ENCODE results near the gene ZNF33A.
"Not testable (repeated sequence)": the region's sequence is repeated elsewhere in the genome, so short reads cannot be mapped to it uniquely, and the experiment has no call there.

Gene ZNF33A

DNA sequence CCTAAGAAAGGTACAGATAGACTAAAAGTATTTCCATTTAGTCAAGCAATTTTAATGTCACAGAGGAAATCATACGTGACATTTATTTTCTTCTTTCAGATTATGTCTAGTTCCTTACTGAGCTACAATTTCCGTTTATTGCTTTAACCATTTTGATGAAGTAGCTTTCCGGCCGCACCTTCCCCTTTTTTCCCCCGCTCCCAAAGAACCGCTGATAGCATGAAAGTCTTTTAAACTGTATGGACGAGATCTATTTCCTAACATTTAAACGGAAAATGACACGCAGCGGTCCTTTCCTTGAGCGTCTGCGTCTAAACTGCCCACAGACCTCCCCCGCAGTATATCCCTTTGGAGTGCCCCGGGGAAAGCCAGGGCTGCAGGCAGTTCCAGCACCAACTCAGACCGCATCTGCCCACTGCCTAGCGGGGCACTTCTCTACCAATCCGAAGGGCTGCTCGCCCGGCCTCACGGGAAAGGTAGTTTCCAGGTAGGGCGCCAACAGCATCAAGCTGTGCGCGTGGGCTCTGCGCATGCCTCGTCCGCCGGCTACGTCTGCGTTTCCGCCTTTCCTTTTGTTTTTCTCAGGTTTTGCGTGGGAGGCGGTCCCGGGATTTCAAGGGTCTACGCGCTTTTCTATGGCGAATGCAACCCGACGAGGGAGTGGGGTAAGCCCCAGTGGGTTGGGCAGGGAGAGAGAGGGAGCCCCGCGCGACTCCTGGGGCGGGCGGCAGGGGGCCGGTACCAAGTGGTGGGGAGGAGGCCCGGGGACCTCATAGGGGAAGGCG lies at the start of gene ZNF33A:
ZNF33A (plus strand) TSS at position 557 of the 785 bp plus-strand sequence. CDS start 1,667 bp downstream, outside the sequence.
- DNase-seq: peak; percentile 94

DNA sequence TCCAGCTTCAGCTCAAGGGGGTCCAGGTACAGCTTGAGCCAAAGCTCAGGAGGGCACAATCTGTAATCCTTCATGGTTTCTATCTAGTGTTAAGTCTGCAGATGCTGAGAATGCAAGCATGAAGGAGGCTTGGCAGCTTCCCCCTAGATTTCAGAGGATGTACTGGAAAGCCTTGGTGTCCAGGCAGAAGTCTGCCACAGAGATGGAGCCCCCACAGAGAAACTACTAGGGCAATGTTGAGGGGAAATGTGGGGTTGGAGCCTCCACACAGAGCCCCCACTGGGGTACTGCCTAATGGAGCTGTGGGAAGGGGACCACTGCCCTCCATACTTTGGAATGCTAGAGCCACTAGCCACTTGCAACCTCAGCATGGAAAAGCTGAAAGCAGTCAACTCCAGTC lies 45.5 kb upstream of the ZNF33A start:
- no peak for DNase-seq

DNA sequence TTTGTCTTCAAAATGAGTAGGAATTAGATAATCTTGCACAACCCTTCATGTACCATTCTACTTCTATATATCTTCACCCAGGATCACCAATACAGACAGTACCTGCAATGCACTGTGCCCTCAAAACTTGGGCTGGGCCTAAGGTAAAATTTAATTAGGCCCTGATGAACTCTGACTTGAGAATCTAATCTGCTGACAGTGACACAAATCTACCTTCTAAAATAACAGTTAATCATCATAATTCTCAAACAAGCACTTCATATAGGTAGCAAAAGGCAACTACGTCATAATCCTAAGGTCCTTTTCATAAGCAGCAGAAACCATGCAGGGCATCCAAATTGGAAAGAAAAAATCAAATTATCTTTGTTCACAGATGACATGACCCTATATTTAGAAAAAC lies 38.1 kb upstream of the ZNF33A start:
- no peak for DNase-seq

DNA sequence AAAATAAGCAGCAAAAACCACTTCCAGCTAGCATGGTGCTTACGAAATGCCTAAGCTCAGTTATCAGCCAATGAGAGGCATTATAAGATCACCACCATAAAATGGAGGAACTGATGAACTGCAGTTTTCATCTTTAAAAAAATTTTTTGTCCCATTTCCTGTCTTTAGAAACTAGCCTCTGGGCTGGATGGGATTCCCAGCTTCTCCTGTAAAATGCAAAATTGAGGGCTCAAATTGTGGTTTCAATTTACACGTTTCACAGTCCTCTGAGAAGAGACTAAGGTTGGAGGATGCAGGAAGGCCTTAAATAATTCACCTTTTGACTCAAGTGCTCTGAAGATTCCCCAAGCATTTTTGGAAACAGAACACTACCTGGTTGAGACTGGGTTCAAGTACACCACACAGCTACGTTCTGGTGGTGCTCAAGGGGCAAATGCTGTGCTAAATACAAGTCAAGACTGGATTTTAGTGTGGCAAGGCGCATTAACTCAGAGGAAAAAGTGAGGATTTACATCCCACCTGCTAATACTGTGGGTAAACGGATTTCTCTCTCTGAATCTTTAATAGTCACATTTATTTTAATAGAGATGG lies 35.0 kb upstream of the ZNF33A start:
- peak; percentile 53 for DNase-seq

DNA sequence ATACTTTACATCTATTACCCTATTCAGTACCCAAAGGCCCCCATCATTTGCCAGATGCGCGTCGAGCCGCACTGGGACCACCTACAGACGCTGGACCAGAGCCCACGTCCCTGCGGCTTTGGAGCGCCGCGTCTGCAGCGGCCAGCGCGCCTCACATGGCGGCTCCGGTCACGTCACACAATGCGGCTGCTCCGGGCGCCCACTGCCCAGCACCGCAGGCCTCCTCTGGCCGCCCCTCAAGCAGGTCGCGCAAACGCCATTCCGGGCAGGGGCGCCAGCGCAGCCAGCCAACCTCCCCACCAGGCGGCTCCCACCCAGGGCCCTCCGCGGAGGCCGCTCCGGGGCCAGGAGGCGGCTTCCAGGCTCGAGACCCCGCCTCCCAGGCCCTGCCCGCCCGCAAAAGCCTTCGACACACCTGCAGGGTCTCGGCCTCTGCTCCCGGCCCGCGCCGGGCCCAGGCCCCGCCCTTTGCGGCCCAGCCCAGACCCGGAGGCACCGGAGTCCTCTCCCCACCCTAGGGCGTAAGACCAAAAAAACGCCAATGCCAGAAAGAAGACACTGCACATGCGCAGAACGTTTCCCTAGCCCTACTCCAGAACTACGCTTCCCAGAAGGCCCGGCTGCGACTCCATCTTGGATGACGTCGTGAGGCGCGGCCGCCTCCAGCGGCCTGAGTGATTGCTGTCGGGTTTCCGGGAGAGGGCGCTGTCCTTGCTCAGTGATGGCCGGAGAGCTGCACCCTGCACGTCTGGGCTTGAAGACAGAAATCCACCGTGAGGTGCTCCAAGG lies 34.2 kb upstream of the ZNF33A start, which contains the start of gene ZNF25:
ZNF25 (minus strand) TSS at position 557 of the 789 bp plus-strand sequence. CDS start 4,925 bp downstream, outside the sequence.
- peak; percentile 99 for DNase-seq

DNA sequence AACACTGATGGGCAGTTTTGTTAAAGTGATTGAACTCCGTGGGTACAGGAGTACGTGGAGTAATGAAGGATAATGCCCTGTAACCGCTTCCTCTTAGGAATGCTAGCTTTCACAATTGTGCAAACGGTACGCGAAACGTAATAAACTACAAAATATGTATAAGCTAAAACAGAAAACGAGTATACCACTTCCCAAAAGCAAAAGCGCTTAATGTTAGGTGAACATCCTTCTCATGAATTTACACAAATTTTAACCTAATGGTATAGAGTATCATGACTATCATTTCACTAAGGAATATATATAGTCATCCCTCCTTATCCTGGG lies 33.6 kb upstream of the ZNF33A start:
- no peak for DNase-seq

DNA sequence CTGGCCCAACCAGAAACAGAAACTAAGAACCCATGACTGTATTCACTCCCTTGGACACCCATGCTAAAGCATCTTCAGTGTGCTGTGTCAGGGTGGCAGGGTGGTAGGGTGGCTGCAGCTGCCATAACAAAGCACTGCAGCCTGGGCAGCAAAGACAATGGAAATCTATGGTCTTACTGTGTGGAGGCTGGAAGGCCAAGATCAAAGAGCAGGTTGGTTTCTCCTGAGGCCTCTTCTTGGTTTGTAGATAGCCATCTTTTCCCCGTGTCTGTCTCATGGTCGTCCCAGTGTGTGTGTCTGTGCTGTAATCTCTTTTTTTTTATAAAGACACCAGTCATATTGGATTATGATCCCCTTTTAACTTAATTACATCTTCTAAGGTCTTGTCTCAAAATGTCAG lies 18.8 kb upstream of the ZNF33A start:
- DNase-seq: no peak

DNA sequence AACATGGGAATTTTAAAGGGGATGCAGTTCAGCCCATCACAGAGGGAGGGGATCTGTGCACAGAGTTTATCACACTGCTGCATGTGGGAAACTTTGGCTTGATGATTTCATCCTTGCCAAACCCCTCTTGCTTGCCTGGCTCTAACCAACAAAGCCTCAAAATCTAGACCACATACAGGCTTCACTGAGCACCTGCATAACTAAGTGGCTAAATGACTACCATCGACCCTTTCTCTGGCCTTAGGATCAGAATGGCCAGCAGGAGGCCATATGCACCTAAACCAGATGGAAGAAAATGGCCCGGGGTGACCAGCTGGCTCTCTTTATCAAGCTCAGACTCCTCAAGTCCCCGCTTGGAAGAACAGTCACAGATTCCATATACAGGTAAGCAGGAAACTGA lies 18.4 kb upstream of the ZNF33A start:
- no peak for DNase-seq

DNA sequence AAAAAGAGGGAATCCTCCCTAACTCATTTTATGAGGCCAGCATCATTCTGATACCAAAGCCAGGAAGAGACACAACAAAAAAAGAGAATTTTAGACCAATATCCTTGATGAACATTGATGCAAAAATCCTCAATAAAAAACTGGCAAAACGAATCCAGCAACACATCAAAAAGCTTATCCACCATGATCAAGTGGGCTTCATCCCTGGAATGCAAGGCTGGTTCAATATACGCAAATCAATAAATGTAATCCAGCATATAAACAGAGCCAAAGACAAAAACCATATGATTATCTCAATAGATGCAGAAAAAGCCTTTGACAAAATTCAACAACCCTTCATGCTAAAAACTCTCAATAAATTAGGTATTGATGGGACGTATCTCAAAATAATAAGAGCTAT lies 11.6 kb upstream of the ZNF33A start:
- DNase-seq: not testable (repeated sequence)

DNA sequence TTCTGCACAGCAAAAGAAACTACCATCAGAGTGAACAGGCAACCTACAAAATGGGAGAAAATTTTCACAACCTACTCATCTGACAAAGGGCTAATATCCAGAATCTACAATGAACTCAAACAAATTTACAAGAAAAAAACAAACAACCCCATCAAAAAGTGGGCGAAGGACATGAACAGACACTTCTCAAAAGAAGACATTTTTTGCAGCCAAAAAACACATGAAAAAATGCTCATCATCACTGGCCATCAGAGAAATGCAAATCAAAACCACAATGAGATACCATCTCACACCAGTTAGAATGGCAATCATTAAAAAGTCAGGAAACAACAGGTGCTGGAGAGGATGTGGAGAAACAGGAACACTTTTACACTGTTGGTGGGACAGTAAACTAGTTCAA lies 10.0 kb upstream of the ZNF33A start:
- DNase-seq: not testable (repeated sequence)

DNA sequence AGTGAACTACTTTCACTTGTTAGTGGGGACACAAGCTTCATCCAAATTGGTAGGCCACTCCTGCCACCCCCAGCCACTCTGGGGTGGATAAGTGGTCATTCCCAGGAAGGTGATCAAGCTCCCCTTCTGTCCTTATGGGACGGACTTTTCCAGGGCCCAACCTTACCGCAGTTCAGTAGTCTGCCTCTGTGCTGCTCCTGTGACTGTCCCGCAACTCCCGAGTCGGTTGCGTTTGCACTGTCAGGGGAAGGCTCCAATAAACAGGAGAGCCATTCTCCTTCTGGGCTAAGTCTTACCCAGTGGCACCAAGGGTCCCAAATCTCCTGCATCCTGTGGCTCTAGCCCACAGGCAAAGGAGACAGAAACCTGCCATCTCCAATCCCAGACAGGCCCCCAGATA lies 7.4 kb upstream of the ZNF33A start:
- DNase-seq: no peak

DNA sequence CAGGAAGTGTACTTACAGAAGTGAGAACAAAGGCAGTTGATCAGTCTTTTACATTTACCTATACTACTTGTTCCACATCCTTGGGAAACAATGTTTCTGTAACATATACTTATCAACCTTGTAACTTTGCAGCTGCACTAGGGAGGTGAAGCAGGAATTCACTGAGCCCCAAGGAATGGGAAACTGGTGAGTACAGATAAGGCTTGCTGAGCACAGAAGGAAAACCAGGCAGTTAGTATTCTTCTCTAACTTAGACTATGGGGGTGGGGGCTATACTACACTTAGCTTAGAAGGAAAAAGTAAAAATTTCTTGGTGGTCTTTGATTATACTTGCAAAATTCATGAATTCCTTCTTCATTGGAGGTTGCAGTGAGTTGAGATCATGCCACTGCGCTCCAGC lies 6.9 kb upstream of the ZNF33A start:
- DNase-seq: no peak

DNA sequence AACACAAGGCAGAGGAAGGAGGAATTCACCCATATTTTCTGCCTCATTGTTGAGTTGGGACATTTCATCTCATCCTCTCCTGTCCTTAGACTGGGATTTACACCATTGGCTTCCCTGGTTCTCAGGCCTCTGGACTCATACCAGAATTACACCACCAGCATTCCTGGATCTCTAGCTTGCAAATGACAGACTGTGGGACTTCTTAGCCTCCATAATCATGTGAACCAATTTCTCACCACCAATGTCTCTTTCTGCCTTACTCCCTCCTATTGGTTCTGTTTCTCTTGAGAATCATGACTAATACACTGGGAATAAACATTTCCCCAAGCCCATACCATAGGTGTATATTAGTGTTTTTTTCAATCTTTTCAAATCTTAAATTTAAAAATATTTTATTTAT lies 2.9 kb upstream of the ZNF33A start:
- no peak for DNase-seq

DNA sequence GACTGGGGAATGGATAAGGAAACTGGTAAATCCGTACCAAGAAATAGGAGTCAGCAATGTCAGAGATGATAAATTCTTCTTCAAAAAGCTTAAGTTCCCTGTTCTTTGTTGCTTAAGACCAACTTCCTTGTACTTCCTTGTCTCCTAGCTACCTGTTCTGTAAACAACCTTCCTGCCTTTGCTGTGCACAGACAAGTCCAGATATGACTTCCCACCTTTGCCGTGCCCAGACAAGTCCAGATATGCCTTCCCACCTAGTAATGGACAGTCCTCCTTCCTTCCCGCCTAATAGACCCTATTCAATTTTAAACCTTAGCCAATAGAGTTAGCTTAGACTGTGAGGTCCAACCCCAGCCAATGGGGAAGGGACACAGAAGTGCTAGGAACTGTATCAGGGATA lies 2.5 kb upstream of the ZNF33A start:
- DNase-seq: no peak

DNA sequence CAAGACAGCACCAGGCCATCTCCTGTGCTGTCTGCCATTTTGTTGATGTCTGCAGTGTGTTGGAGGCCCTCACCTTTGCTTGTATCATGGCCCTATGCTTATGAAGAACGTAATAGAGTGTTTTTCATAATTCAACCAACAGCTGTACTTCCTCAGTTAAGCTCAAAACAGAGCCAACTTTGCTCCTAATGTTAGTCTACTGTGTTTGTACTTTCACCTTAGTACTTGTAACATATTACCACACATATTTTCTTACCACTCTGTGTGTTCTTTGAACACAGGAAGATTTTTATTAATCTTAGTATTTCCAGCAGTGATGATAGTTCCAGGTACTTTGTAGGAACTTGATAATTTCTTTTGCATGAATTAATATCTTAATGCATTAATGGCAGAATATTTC lies 5.9 kb downstream of the ZNF33A start:
- DNase-seq: no peak

DNA sequence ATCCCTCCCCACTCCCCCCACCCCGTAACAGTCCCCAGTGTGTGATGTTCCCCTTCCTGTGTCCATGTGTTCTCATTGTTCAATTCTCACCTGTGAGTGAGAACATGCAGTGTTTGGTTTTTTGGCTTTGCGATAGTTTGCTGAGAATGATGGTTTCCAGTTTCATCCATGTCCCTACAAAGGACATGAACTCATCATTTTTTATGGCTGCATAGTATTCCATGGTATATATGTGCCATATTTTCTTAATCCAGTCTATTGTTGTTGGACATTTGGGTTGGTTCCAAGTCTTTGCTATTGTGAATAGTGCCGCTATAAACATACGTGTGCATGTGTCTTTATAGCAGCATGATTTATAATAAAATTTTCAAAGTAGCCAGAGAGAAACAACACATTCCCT lies 8.6 kb downstream of the ZNF33A start:
- DNase-seq: not testable (repeated sequence)

DNA sequence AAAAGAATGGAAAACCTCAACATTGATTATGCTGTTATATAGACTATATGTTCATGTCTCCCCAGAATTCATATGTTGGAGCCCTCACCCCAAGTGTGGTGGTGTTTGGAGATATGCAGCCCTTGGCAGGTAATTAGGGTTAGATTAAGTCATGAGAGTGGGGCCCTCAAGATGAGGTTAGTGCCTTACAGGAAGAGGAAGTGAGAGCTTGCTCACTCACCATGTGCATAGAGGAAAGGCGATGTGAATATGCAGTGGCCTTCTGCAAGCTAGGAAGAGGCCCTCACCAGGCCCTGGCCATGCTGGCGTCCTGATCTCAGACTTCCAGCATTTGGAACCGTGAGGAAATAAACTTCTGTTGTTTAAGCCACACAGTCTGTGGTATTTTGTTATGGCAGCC lies 14.8 kb downstream of the ZNF33A start:
- no peak for DNase-seq

DNA sequence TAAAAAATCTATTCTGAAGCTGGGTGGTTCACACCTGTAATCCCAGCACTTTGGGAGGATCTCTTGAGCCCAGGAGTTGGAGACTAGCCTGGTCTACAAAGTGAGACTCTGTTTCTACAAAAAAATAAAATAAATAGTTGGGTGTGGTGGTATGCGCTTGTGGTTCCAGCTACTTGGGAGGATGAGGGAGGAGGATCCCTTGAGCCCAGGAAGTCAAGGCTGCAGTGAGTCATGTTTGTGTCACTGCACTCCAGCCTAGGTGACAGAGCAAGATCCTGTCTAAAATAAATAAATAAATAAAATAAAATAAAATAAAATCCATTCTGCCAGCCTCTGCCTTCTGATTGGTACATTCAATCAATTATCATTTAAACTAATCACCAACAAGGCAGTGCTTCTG lies 17.5 kb downstream of the ZNF33A start:
- DNase-seq: no peak

DNA sequence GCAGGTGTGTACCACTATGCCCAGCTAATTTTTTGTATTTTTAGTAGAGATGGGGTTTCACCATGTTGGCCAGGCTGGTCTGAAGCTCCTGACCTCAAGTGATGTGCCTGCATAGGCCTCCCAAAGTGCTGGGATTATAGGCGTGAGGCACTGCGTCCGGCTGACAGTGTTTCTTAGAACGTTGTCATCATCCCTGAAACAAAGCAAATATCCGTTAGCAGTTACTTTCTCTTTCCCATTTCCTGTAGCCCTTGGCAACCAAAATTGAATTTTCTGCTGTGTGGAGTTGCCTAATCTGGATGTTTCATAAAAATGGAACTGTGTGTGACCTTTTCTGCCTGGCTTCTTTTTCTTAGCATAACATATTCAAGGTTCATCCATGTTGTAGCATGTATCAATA lies 22.4 kb downstream of the ZNF33A start:
- DNase-seq: no peak

DNA sequence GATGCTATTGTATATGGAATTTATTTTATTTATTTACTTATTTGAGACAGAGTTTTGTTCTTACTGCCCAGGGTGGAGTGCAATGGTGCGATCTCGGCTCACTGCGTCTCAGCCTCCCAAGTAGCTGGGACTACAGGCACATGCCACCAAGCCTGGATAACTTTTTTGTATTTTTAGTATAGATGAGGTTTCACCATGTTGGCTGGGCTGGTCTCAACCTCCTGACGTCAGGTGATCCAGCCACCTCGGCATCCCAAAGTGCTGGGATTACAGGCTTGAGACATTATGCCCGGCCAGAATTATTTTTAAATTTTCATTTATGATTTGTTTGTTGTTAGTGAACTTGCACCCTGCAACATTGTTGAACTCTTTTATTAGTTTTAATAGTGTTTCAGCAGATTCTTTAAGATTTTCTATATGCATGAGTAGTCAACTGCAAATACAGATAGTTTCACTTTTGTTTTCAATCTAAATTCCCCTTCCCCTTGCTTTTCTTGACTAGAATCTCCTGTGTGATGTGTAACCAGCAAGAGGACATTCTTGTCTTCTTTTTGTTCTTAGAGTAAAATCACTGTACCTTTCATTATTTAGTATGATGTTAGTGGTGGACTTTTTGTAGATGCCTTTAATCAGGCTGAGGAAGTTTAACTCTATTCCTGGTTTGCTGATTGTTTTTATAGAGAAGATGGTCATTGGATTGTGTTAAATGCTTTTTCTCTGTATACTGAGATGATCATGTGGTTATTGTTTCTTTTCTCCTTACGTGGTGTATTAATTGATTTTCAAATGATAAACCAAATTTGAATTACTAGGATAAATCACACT lies 27.8 kb downstream of the ZNF33A start:
- no peak for DNase-seq

DNA sequence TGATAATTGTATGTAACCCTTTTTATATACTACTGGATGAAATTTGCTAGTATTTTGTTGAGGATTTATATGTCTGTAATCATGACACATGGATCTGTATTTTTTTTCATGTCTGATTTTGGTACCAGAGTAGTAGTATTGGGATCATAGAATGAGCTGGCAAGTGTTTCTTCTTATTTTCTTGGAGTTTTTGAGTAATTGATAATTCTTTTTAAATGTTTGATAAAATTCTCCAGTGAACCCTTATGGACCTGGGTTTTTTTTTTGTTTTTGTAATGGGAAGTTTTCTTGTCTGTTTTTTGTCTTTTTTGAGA lies 28.4 kb downstream of the ZNF33A start:
- no peak for DNase-seq

DNA sequence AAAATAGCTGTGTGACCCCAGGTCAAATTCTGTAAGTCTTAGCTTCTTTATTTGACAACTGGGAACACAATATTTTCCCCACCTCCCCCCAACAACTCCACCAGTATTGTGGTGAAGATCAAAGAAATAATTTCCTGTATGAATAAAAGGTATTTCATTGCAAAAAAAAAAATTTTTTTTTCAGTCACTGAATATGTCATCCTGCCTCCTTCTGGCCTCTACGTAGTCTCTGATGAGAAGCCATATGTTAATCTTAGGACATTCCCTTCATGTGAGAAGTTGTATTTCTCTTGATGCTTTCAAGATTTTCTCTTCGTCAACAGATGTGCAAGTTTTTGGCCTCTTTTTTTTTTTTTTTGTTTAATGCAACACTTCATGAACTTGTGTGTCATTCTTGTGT lies 33.0 kb downstream of the ZNF33A start:
- DNase-seq: no peak

DNA sequence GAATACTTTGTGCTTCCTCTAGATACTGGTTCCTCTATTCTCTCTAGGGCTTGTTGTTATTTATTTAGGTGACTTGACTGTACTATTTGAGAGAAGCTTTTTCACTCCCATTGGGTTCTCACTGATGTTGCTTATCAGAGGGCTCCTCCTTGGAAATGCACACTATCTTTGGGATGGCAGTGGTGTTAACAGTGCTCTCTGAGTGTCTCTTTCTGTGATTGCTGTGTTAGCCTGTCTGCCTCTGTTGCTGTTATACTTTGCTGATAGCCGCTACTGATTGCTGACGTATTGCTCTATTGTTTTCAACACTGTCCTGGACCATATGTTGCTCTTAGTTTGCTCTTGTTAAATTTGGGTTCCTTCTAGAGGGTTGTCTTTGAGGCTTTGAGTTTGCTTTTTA lies 34.7 kb downstream of the ZNF33A start:
- no peak for DNase-seq
